Heart left ventricle (tissue), 13 donors: ENCODE data around the gene NEUROG1.

Source experiments
- CTCF ChIP-seq, 12 donors: fragments of 200-600 bp; sonication (generic) in 4 of 12; IDR thresholded peaks; one replicate each; pipeline versions ENCODE4 v1.5.0 to v1.8.0; 2018 to 2022; ENCODE audit warnings: antibody characterized with exemption in 12 of 12, mild to moderate bottlenecking in 5 of 12
- POLR2A ChIP-seq, 2 donors: fragments of 450-650 bp; IDR thresholded peaks; one replicate each; pipeline ENCODE4 v1.6.1; 2017; ENCODE audit warnings: antibody characterized with exemption in 2 of 2, mild to moderate bottlenecking in 2 of 2, moderate library complexity in 2 of 2
- donor health status: ischemic (EF 13 %, LVEDD 7.1; RV severe dilation, severe dysfunction).
- donor health status: DM: no; HTN: yes; CAD: no.
- donor health status: DM: no; HTN: no; CAD: no.
- donor health status: ischemic (EF 25% LVEDD 6.9; RV normal size, moderate dysfunction).
- donor health status: ischemic (EF 25% LVEDD 5.7; RV mildly dilated, moderate dysfunction).
- donor health status: ischemic (EF 35%, LVEDD 5.7; RV mildly dilated, moderate dysfunction).
- donor health status: nonischemic (EF 11% LVEDD 7.7; RV severe dilation, severe dysfunction).
- donor health status: DM: yes; HTN: yes; CAD: no.
- donor health status: PGD.
- donor health status: ischemic (EF 29% LVEDD 5.4; RV normal size, mild dysfunction).
- donor health status: nonischemic (EF 23%, LVEDD 6.1; RV moderate dilation, normal function).

GRCh38 chr5:135582099-135582781, 46.5 kb upstream of the NEUROG1 start:
- no peak for TF ChIP-seq POLR2A (IDR thresholded peaks at IDR 0.05)
- no peak for TF ChIP-seq CTCF (IDR thresholded peaks at IDR 0.05)
